Hepatocyte (in vitro differentiated cells): ENCODE data around the gene DCST2.

Source experiments
- EZH2phosphoT487 ChIP-seq: fragments of 200-600 bp; sonication (generic); IDR thresholded peaks from one replicate; pipeline ENCODE4 v1.6.1; 2018; ENCODE audit warnings: antibody characterized with exemption, mild to moderate bottlenecking, low read depth, moderate library complexity; ENCODE audit not compliant: unreplicated experiment, severe bottlenecking
- TF ChIP-seq, protein P1 (sequence below): fragments of 200-600 bp; sonication (generic); IDR thresholded peaks from 2 replicates; pipeline ENCODE4 v1.5.1; 2016; ENCODE audit warnings: antibody characterized with exemption, mild to moderate bottlenecking; ENCODE audit not compliant: poor library complexity

DNA sequence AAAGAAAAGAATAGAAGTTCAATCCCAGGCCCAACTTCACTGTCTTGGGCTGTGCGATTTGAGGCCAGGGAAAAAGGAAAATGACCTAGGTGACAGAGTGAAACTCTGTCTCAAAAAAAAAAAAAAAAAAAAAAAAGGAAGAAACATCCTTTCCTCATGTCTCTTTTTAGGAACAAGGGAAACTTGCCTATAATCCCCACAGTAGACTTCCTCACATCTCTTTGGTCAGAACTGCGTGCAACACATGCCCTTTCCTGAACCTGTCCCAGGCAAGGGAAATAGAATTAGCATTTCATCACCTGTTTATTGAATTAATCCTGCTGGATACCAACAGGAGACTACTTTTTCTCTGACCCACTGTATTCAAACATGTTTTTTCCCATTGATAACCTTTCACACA is 2.4 kb upstream of the DCST2 start:
- TF ChIP-seq, protein P1, sequence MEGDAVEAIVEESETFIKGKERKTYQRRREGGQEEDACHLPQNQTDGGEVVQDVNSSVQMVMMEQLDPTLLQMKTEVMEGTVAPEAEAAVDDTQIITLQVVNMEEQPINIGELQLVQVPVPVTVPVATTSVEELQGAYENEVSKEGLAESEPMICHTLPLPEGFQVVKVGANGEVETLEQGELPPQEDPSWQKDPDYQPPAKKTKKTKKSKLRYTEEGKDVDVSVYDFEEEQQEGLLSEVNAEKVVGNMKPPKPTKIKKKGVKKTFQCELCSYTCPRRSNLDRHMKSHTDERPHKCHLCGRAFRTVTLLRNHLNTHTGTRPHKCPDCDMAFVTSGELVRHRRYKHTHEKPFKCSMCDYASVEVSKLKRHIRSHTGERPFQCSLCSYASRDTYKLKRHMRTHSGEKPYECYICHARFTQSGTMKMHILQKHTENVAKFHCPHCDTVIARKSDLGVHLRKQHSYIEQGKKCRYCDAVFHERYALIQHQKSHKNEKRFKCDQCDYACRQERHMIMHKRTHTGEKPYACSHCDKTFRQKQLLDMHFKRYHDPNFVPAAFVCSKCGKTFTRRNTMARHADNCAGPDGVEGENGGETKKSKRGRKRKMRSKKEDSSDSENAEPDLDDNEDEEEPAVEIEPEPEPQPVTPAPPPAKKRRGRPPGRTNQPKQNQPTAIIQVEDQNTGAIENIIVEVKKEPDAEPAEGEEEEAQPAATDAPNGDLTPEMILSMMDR: no peak
- no peak for TF ChIP-seq EZH2phosphoT487
